OCI-LY7 (cell line): ENCODE measurements around the gene SLC26A6. TPM values are rescaled to one million over a fixed set of nuclear protein-coding genes. Genes with fewer than 3 reads are reported as not detected.

Experiments
- BruUV-seq: library from RNA; stranded (reverse); fragments of 400-500 nt; replicated peaks from 2 replicates; lab custom pipeline; 2021; lab: Mats Ljungman, UMichigan
- CTCF ChIA-PET: fragments of 300-600 bp; sonication (Branson Sonifier 250); formaldehyde crosslinking; loops from one replicate; lab custom pipeline; 2022; ENCODE audit warnings: antibody characterized with exemption; ENCODE audit not compliant: unreplicated experiment; lab: Charles Lee
- POLR2A ChIA-PET: fragments of 300-600 bp; sonication (Branson Sonifier 250); formaldehyde crosslinking; loops from one replicate; lab custom pipeline; 2022; ENCODE audit warnings: antibody characterized with exemption; lab: Charles Lee
- DNase-seq: peaks from one replicate; pipeline ENCODE4 v3.0.0-alpha.2; 2015; ENCODE audit warnings: low spot score
- H2AFZ ChIP-seq: fragments of 200-600 bp; sonication (generic), shearing (Covaris generic); 2 replicates; pipeline ENCODE4 v1.6.1; 2014; ENCODE audit warnings: mild to moderate bottlenecking, antibody characterized with exemption, low read length, moderate library complexity
- H3K27ac ChIP-seq: fragments of 200-600 bp; sonication (generic); 2 replicates; pipeline ENCODE4 v1.5.1; 2014; ENCODE audit warnings: mixed run types, low read depth, mild to moderate bottlenecking, moderate library complexity, low read length, inconsistent platforms; ENCODE audit not compliant: poor library complexity, severe bottlenecking
- H3K36me3 ChIP-seq: fragments of 200-600 bp; sonication (generic); 2 replicates; pipeline ENCODE4 v1.6.1; 2014; ENCODE audit warnings: mild to moderate bottlenecking, antibody characterized with exemption, low read length, moderate library complexity, mixed read lengths; ENCODE audit not compliant: insufficient read depth
- H3K4me1 ChIP-seq: fragments of 200-600 bp; sonication (generic); 2 replicates; pipeline ENCODE4 v1.5.1; 2014; ENCODE audit warnings: mild to moderate bottlenecking, low read length; ENCODE audit not compliant: insufficient read depth, poor library complexity, severe bottlenecking
- H3K4me2 ChIP-seq: fragments of 200-600 bp; sonication (generic); 2 replicates; pipeline ENCODE4 v1.6.1; 2014; ENCODE audit warnings: mild to moderate bottlenecking, low read length
- H3K4me3 ChIP-seq: fragments of 200-600 bp; sonication (generic); 2 replicates; pipeline ENCODE4 v1.5.1; 2014; ENCODE audit warnings: mild to moderate bottlenecking, low read depth, low read length; ENCODE audit not compliant: poor library complexity, severe bottlenecking
- H3K79me2 ChIP-seq: fragments of 200-600 bp; sonication (generic); 2 replicates; pipeline ENCODE4 v1.6.1; 2016; ENCODE audit warnings: low read depth, mild to moderate bottlenecking, low read length, moderate library complexity, mixed read lengths; ENCODE audit not compliant: insufficient read depth
- H3K9me2 ChIP-seq: fragments of 200-600 bp; sonication (generic); 2 replicates; pipeline ENCODE4 v1.6.1; 2016; ENCODE audit warnings: mild to moderate bottlenecking, low read length, mixed read lengths; ENCODE audit not compliant: insufficient read depth
- H3K9me3 ChIP-seq: fragments of 200-600 bp; sonication (generic); 2 replicates; pipeline ENCODE4 v1.6.1; 2014; ENCODE audit warnings: mild to moderate bottlenecking, mixed run types, low read length, mixed read lengths
- H4K20me1 ChIP-seq: fragments of 200-600 bp; sonication (generic); 2 replicates; pipeline ENCODE4 v1.6.1; 2014; ENCODE audit warnings: mild to moderate bottlenecking, antibody characterized with exemption, low read length, moderate library complexity, mixed read lengths; ENCODE audit not compliant: insufficient read depth
- EZH2phosphoT487 ChIP-seq: fragments of 200-600 bp; sonication (generic); IDR thresholded peaks from 2 replicates; pipeline ENCODE4 v1.6.1; 2018; ENCODE audit warnings: low read depth, borderline replicate concordance, mild to moderate bottlenecking, mixed run types, antibody characterized with exemption, low read length, moderate library complexity, mixed read lengths
- intact Hi-C: fragments of 100-400 bp; cut with micrococcal nuclease; formaldehyde crosslinking; loops from one replicate; pipeline ENCODE4 v1.10.0; 2022; ENCODE audit not compliant: unreplicated experiment
- total RNA-seq, 2 experiments: library from RNA; depleted of rRNA in 1 of 2; stranded (reverse); fragments of >200 nt in 1 of 2; shearing (Covaris generic) in 1 of 2; gene quantifications; 2 replicates each; pipeline ENCODE4 v1.2.3, GENCODE V29; 2014 to 2022
- TF ChIP-seq, protein P1 (sequence below): fragments of 200-600 bp; sonication (generic); conservative IDR thresholded peaks from 2 replicates; pipeline ENCODE4 v1.5.1; 2014; ENCODE audit warnings: mild to moderate bottlenecking, antibody characterized with exemption, low read length, moderate library complexity, mixed read lengths

Gene SLC26A6
- total RNA-seq, 2 experiments from 2014 or later: 42.1 to 47.3 TPM

DNA sequence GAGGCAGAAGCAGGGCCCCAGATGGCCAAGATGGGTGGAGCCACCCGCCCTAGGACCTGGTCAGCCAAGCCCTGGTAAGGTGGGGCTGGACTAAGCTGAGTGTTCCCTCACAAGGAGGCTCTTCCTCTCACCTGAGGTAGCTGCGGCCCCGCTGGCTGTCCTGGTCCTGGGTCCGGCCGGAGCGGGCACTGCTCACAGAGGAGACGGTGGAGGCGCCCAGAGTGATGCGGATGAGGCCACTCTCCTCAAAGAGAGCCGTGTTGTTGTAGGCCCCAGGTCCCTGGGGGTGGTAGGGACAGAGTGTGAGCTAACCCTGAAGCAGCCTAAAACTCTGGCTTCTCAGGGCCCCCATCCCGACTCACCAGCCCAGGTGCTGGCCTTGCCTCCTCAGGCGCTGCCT, 7.3 kb upstream of the SLC26A6 start:
- DNase-seq: no peak

GRCh38 chr3:48641396-48641795, 6.1 kb upstream of the SLC26A6 start:
- POLR2A ChIA-PET: no interaction called here
- CTCF ChIA-PET: no interaction called here
- intact Hi-C loops: no loop called here

More for the DNA sequence above, 7.3 kb upstream of the SLC26A6 start:
- Histone ChIP-seq H4K20me1 (no peaks in the 10 kb centered on the region), H3K4me3 (no peak overlapping the region), H3K27ac (no peak overlapping the region), H3K79me2 (no peaks in the 10 kb centered on the region), H3K36me3 (no peaks in the 10 kb centered on the region), H2AFZ (no peak overlapping the region), H3K4me2 (no peak overlapping the region), H3K4me1 (peaks cover 1% of the 10 kb centered on the region), H3K9me2 (no peaks in the 10 kb centered on the region), H3K9me3 (no peaks in the 10 kb centered on the region)
- TF ChIP-seq, protein P1, sequence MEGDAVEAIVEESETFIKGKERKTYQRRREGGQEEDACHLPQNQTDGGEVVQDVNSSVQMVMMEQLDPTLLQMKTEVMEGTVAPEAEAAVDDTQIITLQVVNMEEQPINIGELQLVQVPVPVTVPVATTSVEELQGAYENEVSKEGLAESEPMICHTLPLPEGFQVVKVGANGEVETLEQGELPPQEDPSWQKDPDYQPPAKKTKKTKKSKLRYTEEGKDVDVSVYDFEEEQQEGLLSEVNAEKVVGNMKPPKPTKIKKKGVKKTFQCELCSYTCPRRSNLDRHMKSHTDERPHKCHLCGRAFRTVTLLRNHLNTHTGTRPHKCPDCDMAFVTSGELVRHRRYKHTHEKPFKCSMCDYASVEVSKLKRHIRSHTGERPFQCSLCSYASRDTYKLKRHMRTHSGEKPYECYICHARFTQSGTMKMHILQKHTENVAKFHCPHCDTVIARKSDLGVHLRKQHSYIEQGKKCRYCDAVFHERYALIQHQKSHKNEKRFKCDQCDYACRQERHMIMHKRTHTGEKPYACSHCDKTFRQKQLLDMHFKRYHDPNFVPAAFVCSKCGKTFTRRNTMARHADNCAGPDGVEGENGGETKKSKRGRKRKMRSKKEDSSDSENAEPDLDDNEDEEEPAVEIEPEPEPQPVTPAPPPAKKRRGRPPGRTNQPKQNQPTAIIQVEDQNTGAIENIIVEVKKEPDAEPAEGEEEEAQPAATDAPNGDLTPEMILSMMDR: no peak
- no peak for TF ChIP-seq EZH2phosphoT487
- CTCF ChIA-PET: no interaction called here
- intact Hi-C loops: no loop called here
- POLR2A ChIA-PET: no interaction called here
- no TSS peak for BruUV-seq

More at GRCh38 chr3:48641396-48641795, 6.1 kb upstream of the SLC26A6 start:
- no peak overlapping the region for H2AFZ ChIP-seq
- TF ChIP-seq, protein P1: no peak
- no peak for TF ChIP-seq EZH2phosphoT487
- no peak overlapping the region for H3K27ac ChIP-seq
- no peaks in the 10 kb centered on the region for H3K36me3 ChIP-seq
- H3K4me2 ChIP-seq: no peak overlapping the region
- H3K4me1 ChIP-seq: peaks cover 12% of the 10 kb centered on the region
- DNase-seq: no peak
- no peaks in the 10 kb centered on the region for H4K20me1 ChIP-seq
- H3K9me2 ChIP-seq: no peaks in the 10 kb centered on the region
- no peaks in the 10 kb centered on the region for H3K9me3 ChIP-seq
- H3K4me3 ChIP-seq: no peak overlapping the region
- no TSS peak for BruUV-seq
- H3K79me2 ChIP-seq: no peaks in the 10 kb centered on the region
